HL-60 (cell line): ENCODE results near the gene KCNC3.

ENCODE experiments used
- DNase-seq, 2 experiments: peaks; one replicate each; pipeline ENCODE4 v3.0.0-alpha.2; 2010 to 2020; ENCODE audit warnings: low read depth in 1 of 2, low spot score in 1 of 2
- H3K27ac ChIP-seq: fragments of 250-450 bp; sonication (Bioruptor Pico); replicated peaks from 2 replicates; pipeline ENCODE4 v1.5.1; 2020; ENCODE audit warnings: mild to moderate bottlenecking, moderate library complexity
- H3K27me3 ChIP-seq: fragments of 250-450 bp; sonication (Bioruptor Pico); 2 replicates; pipeline ENCODE4 v1.5.1; 2021; ENCODE audit warnings: mild to moderate bottlenecking, moderate library complexity; ENCODE audit not compliant: insufficient read depth, poor library complexity, severe bottlenecking
- H3K4me3 ChIP-seq: replicated peaks from 2 replicates; pipeline ENCODE4 v1.5.1; 2011; ENCODE audit warnings: mild to moderate bottlenecking, control low read depth, low read length; ENCODE audit not compliant: insufficient read depth
- GABPA ChIP-seq: IDR thresholded peaks from 2 replicates; pipeline ENCODE4 v1.6.1; 2012; ENCODE audit warnings: low read depth
- POLR2AphosphoS5 ChIP-seq: IDR thresholded peaks from 2 replicates; pipeline ENCODE4 v1.6.1; 2012; ENCODE audit warnings: low read depth
- SPI1 ChIP-seq: IDR thresholded peaks from 2 replicates; pipeline ENCODE4 v1.6.1; 2012; ENCODE audit warnings: low read depth, mild to moderate bottlenecking, borderline replicate concordance
- TF ChIP-seq, protein P1 (sequence below): IDR thresholded peaks from one replicate; pipeline ENCODE4 v1.5.1; 2011; ENCODE audit warnings: low read length, control low read depth, inconsistent platforms; ENCODE audit not compliant: insufficient read depth
- TF ChIP-seq, protein P2 (sequence below): IDR thresholded peaks from 2 replicates; pipeline ENCODE4 v1.6.1; 2012; ENCODE audit warnings: low read depth; ENCODE audit not compliant: insufficient replicate concordance

Gene KCNC3

DNA sequence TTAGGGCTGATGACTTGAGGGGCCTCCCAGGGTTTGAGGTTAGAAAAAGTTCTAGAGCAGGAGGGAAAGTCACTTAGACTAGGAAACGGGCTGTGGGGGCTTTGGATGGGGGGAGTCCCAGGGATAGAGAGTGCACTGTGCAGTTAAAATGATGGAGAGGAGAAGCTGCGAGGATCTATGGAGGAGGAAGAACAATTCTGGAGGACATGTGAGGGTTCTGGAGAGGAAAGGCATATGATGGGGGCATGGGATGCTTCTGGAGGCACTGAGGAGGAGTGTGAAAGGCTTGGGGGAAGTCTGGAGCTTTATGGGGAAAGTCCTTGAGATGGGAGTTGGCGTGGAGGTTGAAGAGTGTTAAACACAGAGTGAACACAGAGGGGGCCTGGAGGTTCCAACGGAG is 2.2 kb downstream of the KCNC3 start:
- TF ChIP-seq GABPA: no peak
- no peak for TF ChIP-seq POLR2AphosphoS5
- TF ChIP-seq, protein P1, sequence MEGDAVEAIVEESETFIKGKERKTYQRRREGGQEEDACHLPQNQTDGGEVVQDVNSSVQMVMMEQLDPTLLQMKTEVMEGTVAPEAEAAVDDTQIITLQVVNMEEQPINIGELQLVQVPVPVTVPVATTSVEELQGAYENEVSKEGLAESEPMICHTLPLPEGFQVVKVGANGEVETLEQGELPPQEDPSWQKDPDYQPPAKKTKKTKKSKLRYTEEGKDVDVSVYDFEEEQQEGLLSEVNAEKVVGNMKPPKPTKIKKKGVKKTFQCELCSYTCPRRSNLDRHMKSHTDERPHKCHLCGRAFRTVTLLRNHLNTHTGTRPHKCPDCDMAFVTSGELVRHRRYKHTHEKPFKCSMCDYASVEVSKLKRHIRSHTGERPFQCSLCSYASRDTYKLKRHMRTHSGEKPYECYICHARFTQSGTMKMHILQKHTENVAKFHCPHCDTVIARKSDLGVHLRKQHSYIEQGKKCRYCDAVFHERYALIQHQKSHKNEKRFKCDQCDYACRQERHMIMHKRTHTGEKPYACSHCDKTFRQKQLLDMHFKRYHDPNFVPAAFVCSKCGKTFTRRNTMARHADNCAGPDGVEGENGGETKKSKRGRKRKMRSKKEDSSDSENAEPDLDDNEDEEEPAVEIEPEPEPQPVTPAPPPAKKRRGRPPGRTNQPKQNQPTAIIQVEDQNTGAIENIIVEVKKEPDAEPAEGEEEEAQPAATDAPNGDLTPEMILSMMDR: no peak
- TF ChIP-seq SPI1: no peak
- H3K27me3 ChIP-seq: peaks cover 42% of the 10 kb centered on the region
- H3K4me3 ChIP-seq: no peak overlapping the region
- H3K27ac ChIP-seq: no peak overlapping the region
- DNase-seq: no peak

DNA sequence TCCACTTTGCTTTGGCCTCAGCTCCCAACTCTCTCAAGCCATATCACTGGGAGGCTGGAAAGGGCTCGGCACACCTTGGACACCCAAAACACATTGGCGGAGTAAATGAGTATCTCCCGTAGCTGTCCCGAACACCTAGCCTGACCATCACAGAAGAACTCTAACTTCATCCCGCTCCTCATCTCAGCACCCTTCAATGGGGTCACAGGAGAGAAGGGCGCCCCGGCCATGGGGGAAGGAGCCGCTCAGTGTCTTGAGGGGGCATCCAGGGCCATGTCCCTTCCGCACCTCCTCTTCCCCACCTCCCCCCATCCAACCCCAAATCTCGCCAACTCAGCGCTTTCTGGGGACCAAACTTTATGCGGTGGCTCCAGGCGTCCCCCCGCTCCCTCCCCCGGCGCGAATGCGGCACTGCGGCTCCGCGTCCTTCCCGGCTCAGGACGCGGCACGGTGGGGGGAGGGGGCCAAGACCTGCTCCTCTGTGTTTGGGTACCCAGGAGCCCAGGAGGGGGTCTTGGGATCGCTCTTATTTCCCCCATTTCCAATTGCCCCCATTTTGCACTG is 3.0 kb downstream of the KCNC3 start:
- TF ChIP-seq GABPA (no peak), SPI1 (no peak), POLR2AphosphoS5 (no peak)
- TF ChIP-seq, protein P1: no peak
- TF ChIP-seq, protein P2, sequence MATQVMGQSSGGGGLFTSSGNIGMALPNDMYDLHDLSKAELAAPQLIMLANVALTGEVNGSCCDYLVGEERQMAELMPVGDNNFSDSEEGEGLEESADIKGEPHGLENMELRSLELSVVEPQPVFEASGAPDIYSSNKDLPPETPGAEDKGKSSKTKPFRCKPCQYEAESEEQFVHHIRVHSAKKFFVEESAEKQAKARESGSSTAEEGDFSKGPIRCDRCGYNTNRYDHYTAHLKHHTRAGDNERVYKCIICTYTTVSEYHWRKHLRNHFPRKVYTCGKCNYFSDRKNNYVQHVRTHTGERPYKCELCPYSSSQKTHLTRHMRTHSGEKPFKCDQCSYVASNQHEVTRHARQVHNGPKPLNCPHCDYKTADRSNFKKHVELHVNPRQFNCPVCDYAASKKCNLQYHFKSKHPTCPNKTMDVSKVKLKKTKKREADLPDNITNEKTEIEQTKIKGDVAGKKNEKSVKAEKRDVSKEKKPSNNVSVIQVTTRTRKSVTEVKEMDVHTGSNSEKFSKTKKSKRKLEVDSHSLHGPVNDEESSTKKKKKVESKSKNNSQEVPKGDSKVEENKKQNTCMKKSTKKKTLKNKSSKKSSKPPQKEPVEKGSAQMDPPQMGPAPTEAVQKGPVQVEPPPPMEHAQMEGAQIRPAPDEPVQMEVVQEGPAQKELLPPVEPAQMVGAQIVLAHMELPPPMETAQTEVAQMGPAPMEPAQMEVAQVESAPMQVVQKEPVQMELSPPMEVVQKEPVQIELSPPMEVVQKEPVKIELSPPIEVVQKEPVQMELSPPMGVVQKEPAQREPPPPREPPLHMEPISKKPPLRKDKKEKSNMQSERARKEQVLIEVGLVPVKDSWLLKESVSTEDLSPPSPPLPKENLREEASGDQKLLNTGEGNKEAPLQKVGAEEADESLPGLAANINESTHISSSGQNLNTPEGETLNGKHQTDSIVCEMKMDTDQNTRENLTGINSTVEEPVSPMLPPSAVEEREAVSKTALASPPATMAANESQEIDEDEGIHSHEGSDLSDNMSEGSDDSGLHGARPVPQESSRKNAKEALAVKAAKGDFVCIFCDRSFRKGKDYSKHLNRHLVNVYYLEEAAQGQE: no peak
- no peak overlapping the region for H3K27ac ChIP-seq
- no peak for DNase-seq
- peaks cover 37% of the 10 kb centered on the region for H3K27me3 ChIP-seq
- no peak overlapping the region for H3K4me3 ChIP-seq

DNA sequence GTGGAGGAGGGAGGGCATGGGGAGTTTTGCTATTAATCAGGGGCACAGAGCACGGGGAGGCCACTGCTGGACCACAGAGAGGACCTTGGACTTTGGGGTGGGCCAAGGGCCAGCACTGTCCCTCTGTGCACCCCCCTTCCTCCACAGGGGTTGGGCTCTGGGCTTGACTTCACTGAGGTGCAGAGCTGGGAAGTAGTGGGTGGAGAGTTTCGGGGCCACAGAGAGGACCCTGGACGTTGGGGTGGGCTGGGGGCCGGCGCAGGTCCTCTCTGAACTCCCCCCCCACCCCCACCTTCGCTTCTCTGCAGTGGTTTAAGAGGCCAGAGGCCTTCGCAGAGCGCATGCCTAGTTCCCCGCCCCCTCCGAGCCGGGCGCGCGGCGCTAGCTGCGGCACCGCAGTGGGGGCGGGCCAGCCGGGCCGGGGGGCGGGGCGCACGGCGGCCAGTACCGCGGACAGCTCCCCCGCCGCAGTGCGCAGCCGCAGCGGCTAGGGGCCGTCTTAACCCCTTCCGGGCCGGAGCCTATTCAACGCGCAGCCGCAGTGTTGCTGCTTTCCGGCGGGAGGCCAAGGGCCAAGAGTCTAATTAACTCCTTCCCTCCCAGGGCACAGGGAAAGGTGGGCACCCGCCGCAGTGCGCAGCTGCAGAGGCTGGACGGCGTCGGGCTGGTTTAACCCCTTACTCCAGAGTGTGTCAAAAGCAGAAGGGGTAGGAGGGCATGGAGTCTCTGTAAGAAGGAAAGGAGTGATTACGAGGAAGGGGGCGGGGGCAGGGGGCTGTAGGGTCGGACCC is 3.7 kb downstream of the KCNC3 start:
- TF ChIP-seq, protein P2: peak; percentile 96
- no peak for TF ChIP-seq POLR2AphosphoS5
- TF ChIP-seq GABPA: no peak
- no peak for TF ChIP-seq SPI1
- TF ChIP-seq, protein P1: no peak
- DNase-seq: peak in 1 of 2 experiments; percentile 27
- Histone ChIP-seq H3K27me3 (peaks cover 35% of the 10 kb centered on the region), H3K27ac (no peak overlapping the region), H3K4me3 (no peak overlapping the region)
